ENCODE results near the gene TMEM270.
"Not testable (repeated sequence)": the region's sequence is repeated elsewhere in the genome, so short reads cannot be mapped to it uniquely, and the experiment has no call there.

The TMEM270 gene

GRCh38 chr7:73864981-73865711 is 4.2 kb downstream of the TMEM270 start:
- DNase-seq, result no peak

- peak; percentile 67 for DNase-seq
These were observed 4.9 kb downstream of the TMEM270 start for GRCh38 chr7:73865738-73866445.

DNA sequence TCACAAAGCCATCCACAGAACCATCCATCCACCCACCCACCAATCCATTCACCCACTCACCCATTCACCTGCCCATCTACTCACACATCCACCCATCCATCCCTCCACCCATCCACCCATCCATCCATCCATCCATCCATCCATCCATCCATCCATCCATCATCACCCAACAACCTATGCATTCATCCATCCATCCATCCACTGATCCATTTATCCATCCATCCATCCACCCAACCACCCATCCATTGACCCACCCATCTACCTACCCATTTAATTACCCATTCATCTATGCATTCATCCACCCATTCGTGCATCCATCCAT is 5.4 kb downstream of the TMEM270 start:
- no peak for DNase-seq

GRCh38 chr7:73869011-73869798 is 8.2 kb downstream of the TMEM270 start:
- no peak for DNase-seq

DNA sequence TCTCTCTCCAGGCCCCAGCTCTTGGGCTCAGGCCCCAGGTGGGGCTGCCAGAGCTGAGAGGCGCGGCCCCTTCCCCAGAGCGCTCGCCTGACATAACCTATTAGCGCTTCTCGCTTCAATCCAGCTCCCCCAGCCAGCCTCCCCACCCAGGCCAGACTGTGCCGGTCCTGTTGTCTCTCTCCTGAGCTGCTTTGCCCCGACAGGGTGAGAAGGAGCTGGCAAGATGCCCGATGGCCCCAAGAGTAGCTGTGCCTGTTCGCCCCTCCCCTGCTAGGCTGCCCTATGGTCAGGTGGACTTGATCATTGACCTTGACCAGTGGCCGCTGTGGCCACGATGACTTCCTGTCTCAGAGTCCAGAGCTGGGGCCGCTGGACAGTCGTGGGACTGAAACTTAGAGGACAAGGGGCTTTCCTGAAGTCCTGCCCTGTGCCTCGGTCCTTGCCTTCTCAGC is 9.1 kb downstream of the TMEM270 start:
- DNase-seq, result no peak

- no peak for DNase-seq
These were observed 10.4 kb downstream of the TMEM270 start for GRCh38 chr7:73871163-73872011.

GRCh38 chr7:73872056-73872908 is 11.3 kb downstream of the TMEM270 start:
- no peak for DNase-seq

GRCh38 chr7:73876361-73876760 is 15.4 kb downstream of the TMEM270 start:
- DNase-seq, result no peak

GRCh38 chr7:73876973-73877372 is 16.0 kb downstream of the TMEM270 start:
- no peak for DNase-seq

- no peak for DNase-seq
These were observed 19.2 kb downstream of the TMEM270 start for GRCh38 chr7:73879977-73880681.

DNA sequence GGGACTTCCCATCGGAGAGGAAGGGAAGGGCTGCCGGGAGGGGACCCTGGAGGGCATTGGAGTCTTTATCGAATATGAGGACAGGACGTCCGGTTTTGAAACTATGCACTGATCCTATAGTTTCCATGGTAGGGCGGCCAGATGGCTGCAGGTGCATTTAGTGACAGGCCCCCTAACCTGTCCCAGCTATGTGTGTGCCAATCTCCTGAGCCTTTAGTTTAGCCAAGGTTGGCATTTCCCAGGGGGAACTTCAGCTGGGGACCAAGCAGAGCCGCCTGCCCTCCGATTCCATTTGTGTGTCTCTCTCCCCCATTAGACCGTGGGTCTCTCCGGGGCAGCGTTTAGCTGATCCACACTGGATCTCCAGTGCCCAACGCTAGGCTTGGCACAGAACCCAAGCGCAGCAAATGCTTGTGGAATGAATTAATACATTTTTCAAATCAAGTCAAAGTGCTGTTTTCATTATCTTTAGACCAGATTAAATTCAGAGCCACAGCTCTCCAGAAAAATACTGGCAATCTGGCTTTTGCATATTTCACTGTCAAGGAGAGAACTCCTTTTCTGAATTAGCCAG is 19.9 kb downstream of the TMEM270 start:
- DNase-seq, result no peak

- DNase-seq, result no peak
These were observed 20.5 kb downstream of the TMEM270 start for GRCh38 chr7:73881352-73882046.

GRCh38 chr7:73882047-73882402 is 21.1 kb downstream of the TMEM270 start:
- DNase-seq, result no peak

DNA sequence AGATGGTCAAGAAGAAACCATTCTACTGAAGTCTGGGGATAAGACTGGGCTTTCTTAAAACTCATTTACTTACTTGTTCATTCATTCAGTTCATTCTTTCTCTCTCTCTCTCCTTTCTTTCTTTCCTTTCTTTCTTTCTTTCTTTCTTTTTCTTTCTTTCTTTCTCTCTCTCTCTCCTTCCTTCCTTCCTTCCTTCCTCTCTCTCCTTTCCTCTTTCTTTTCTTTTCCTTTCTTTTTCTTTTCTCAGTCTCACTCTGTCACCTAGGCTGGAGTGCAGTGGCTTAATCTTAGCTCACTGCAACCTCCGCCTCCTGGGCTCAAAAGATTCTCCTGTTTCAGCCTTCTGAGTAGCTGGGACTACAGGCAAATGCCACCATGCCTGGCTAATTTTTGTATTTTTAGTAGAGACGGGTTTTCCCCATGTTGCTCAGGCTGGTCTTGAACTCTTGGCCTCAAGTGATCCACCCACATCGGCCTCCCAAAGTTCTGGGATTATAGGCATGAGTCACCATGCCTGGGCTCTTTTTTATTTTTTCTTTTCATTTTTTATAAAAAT is 24.0 kb downstream of the TMEM270 start:
- DNase-seq, result not testable (repeated sequence)

- no peak for DNase-seq
These were observed 24.5 kb downstream of the TMEM270 start for GRCh38 chr7:73885433-73885974.

GRCh38 chr7:73885975-73886798 is 25.2 kb downstream of the TMEM270 start:
- no peak for DNase-seq

DNA sequence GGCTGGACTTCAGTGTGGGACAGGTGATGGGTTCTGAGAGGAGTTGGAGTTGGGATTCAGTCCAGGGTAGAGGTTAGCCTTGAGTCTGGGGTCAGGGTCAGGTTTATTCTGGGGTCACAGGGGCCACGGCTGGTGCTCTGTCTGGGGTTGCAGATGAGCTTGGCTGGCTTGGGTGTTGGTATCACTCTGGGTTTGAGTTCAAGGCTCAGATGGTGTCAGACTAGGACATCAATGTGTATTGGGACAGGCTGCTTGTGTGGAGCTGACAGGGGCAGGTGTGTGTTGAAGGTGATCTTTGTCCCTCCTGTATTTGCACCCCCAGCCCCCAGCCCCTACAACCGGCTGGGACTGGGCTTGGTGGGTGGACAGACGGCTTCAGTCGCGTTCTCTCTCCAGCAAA is 26.8 kb downstream of the TMEM270 start:
- DNase-seq, result no peak

- DNase-seq, result no peak
These were observed 28.0 kb downstream of the TMEM270 start for GRCh38 chr7:73888959-73889358.
